ENCODE data around the gene CCDC157.

Gene CCDC157

GRCh38 chr22:30357650-30358215, 926 bp downstream of the CCDC157 start:
- no peak for DNase-seq

- no peak for DNase-seq
Measured at GRCh38 chr22:30358541-30358940, 1.7 kb downstream of the CCDC157 start.

GRCh38 chr22:30361916-30362650, 5.3 kb downstream of the CCDC157 start:
- no peak for DNase-seq

DNA sequence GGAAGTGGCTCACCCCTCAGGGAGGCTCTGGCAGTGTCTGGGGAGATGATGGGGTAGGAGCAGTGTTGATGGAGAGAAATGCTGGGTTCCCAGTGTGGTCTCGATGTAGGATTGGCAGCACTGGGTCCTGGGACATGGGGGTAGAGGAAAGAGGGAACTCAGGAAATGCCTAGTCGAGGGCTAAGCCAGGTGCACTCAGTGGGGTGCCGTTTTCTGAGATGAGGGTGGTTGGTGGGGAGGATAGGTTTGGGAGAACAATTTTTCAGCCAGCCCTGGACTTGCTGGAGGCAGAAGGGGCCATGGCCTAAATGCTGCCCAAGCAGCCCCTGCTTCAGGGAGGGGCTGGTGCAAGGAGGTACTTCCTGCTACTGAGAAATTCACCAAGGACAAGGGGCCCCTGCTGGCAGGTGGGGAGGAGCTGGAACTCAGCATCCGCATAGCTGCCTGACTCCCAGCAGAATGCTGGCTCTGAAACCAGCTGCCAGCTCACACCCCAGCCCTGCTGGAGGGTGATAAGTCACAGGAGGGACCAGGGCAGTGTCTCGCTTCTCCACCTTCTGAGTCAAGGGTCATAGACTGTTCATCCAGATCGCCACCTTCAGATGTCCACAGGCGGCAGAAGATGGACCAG, 6.0 kb downstream of the CCDC157 start:
- no peak for DNase-seq

GRCh38 chr22:30365891-30366290, 9.1 kb downstream of the CCDC157 start:
- DNase-seq, result no peak

DNA sequence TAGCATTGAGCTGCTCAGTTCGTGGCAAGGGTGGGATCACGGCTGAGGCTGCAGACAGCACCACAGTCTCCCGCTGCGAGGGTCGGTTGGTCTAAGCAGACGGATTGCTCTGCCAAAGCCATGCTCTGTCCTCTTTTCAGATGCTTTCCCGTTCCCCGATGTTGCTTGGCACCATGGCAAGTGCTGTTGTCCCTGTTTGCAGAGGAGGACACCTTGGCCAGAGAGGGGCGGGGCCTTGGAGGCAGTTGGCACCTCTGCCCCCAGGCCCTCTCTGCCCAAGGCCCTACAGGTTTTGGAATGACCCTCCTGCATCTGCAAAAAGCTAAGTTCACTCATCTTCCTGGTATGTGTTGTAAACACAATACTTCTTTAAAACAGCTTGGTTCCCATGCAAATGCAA, 11.6 kb downstream of the CCDC157 start:
- DNase-seq, result no peak

GRCh38 chr22:30370641-30371230, 13.9 kb downstream of the CCDC157 start:
- DNase-seq, result no peak

GRCh38 chr22:30371321-30371720, 14.5 kb downstream of the CCDC157 start:
- DNase-seq, result no peak

- DNase-seq, result no peak
Measured at GRCh38 chr22:30371981-30372380, 15.2 kb downstream of the CCDC157 start.

- DNase-seq, result no peak
Measured at GRCh38 chr22:30372915-30373314, 16.1 kb downstream of the CCDC157 start.

- no peak for DNase-seq
Measured at GRCh38 chr22:30373331-30374325, 16.8 kb downstream of the CCDC157 start.

- no peak for DNase-seq
Measured at GRCh38 chr22:30375312-30375849, 18.6 kb downstream of the CCDC157 start.

DNA sequence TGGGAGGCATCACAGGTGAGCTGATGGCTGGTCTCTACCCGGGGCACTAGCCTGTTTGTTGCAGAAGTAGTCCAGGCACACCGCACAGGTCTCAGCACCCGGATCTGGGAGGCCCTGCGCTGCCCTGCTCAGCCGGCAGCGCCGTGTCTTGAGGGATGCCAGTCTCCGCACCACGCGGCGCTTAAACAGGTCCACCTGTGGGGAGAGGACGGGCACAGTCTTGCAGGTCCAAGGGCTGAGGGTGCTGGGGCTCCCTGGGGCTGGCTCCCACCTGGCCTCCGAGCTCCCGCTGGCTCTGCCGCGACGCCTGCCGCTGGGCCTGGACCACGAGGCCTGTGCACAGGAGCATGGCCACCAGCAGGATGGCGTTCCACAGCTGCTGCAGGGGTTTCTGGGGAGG, 23.2 kb downstream of the CCDC157 start:
- no peak for DNase-seq

- no peak for DNase-seq
Measured at GRCh38 chr22:30381264-30381663, 24.5 kb downstream of the CCDC157 start.

GRCh38 chr22:30382340-30382739, 25.5 kb downstream of the CCDC157 start:
- no peak for DNase-seq

DNA sequence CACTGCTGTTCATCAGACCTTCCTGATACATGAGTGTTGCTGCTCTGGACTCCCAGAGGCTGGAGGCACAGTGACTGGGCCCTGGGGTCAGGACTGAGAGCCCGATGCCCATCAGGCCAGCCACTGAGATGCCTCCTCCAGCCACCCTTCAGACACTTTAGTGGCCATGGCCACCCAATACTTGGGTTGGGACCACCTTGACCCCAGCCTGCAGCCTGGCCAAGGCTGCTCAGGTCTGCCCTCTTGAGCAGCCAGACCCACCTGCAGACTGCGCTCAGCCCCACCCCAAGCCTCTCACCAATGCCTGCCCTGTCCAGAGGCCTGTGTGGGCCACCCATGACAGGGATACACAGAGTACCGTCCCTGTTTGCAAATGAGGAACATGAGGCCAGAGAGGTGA, 26.3 kb downstream of the CCDC157 start:
- no peak for DNase-seq

DNA sequence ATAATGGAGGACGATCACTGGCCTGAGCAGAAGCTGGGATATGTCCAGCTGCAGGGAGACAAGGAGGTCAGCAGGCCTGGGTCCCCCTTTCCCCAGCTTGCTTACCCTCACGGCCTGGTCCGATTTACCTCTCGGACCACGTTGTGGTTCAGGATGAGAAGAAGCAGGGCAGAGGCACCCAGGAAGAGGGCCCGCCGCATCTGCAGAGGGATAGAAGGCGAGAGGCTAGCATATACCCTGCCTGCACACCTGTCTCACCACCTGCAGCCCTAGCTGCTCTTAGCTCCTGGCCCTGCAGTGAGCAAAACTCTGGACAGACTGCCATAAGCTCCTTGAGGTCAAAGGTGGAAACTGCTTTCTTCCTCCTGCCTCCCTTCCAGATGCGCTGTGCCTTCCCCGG, 29.1 kb downstream of the CCDC157 start:
- no peak for DNase-seq

DNA sequence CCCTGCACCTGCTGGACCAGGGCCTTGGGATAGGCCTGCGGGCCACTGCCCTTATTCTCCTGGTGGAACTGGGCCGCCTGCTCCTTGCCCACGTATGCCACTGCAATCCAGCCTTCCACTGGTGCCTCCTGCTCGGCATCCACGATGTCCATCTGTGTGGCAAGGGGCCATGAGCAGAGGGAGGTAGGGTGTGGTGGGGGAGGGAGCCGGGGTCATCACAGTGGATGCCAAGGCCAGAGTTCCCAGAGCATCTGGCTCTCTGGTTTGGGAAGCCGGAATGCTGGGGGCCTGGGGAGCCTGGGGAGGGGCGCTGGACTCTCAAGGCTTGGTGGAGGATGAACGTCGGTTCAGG, 29.8 kb downstream of the CCDC157 start:
- DNase-seq, result no peak

GRCh38 chr22:30386960-30387827, 30.4 kb downstream of the CCDC157 start, which contains the start of gene RNF215:
TSS of gene RNF215 (minus strand) at chr22:30387411. CDS start at chr22:30387313, 98 bp downstream.
- no peak for DNase-seq

- no peak for DNase-seq
Measured at GRCh38 chr22:30390974-30391691, 34.3 kb downstream of the CCDC157 start.

All from DMS79 (cell line).